ENCODE data around the gene PBRM1.

DNA sequence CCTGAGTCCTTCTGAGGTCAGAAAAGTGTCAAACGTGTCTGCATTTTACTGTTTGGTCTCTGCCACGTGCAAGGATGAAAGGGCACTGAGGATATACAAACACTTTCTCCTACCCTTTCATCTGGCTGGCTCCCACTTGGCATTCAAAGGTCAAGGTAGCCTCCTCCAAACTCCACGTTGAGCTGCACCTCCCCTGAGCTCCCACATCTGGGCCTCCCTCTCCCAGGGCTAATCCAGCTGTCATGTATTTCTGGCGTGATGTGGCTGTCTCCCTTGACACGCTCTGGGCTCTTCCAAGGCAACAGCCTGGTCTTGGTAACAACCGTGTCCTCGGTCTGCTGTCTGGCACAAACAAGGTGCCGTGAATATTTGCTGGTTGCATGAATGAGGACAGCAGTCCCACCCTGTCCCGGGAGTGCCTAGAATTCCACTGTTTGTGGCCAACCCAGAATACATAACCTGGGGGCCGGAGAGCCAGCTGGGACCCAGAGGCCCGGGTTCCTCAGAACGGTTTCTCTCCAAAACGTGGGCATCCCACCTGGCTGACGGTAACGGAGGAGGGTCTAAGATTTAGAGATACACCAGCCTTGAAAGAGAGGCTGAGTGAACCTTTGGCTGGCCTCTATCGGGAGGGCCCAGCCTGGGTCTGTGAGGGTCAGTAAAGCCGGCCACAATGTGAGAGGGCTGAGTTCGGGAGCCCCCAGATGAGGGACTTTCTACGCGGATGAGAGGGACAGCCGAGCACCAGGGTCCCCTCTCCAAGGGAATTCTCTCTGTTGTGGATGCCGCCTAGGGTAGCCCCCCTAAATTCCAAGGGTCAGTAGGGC lies 19.1 kb upstream of the PBRM1 start:
- TF ChIP-seq, protein P1, sequence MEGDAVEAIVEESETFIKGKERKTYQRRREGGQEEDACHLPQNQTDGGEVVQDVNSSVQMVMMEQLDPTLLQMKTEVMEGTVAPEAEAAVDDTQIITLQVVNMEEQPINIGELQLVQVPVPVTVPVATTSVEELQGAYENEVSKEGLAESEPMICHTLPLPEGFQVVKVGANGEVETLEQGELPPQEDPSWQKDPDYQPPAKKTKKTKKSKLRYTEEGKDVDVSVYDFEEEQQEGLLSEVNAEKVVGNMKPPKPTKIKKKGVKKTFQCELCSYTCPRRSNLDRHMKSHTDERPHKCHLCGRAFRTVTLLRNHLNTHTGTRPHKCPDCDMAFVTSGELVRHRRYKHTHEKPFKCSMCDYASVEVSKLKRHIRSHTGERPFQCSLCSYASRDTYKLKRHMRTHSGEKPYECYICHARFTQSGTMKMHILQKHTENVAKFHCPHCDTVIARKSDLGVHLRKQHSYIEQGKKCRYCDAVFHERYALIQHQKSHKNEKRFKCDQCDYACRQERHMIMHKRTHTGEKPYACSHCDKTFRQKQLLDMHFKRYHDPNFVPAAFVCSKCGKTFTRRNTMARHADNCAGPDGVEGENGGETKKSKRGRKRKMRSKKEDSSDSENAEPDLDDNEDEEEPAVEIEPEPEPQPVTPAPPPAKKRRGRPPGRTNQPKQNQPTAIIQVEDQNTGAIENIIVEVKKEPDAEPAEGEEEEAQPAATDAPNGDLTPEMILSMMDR (IDR thresholded peaks at IDR 0.05): no peak
- no peak for TF ChIP-seq POLR2AphosphoS5 (IDR thresholded peaks at IDR 0.05)
- no peak for TF ChIP-seq EP300 (IDR thresholded peaks at IDR 0.05; ENCODE audit: low read depth)
- no peak for TF ChIP-seq POLR2A (IDR thresholded peaks at IDR 0.05)
